ENCODE data around the gene IPO13.

IPO13 gene

GRCh38 chr1:43997295-43997999 lies 50.7 kb downstream of the IPO13 start:
- POLR2A ChIA-PET = no interaction called here
- CTCF ChIA-PET = interaction anchor here (5.8 to 6.4 kb wide), 2 partner anchors 8 to 39 kb away, joined by 23 to 59 read pairs; no protein-coding TSS in a partner anchor
- no peak for DNase-seq (ENCODE audit: extremely low spot score)

DNA sequence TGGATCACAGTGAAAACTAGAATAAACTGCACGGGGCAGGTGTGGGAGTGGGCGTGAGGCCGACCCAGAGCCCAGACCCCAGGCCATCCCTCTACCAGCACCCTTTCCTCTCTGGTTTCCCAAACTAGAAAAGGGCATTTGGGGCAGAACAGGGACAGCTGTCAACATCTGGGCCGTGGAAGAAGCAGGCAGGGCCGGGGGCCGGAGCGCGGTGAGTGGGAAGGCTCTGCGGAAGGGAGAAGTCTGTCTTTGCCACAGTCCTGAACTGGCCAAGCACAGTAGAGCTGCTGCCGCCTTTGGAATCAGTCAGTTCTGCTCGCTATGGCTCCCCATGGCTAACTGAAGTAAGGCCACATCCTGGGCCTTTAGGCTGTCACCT lies 51.2 kb downstream of the IPO13 start:
- TF ChIP-seq CTCF (IDR thresholded peaks at IDR 0.05; ENCODE audit: control extremely low read depth, extremely low read depth, low read depth, missing control alignments) = no peak
- no peak for DNase-seq (ENCODE audit: extremely low spot score)
- ChIA-PET CTCF (interaction anchor here (2.4 kb wide), 1 partner anchor 49 kb away, joined by 15 read pairs; no protein-coding TSS in a partner anchor), POLR2A (no interaction called here)

More at GRCh38 chr1:43997295-43997999, 50.7 kb downstream of the IPO13 start:
- no peak for TF ChIP-seq CTCF (IDR thresholded peaks at IDR 0.05; ENCODE audit: control extremely low read depth, extremely low read depth, low read depth, missing control alignments)

DNA sequence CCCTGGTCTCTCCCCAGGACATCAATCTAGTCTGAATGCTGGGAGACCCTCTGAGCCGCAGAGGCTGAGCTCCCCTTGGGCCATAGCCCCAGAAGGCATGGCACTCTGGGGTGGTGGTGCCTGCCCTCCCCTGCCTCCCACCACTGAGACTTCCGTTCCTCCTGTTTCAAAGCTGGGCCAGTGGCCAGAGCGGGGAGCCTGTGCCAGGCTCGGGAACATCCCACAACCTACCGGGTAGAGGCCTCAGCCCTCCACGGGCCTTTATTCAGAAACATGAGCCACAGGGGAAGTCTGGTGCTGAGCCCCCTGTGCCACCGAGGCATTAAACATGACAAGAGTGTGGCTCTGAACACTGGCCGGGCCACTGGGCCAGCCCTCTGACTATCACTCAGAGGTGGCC lies 52.7 kb downstream of the IPO13 start:
- DNase-seq (ENCODE audit: extremely low spot score) = no peak
- CTCF ChIA-PET = interaction anchor here (1.2 to 9.8 kb wide), 5 partner anchors 11 to 235 kb away, joined by 3 to 169 read pairs (median 5); partner anchors contain the start of gene SLC6A9
- no peak for TF ChIP-seq CTCF (IDR thresholded peaks at IDR 0.05; ENCODE audit: control extremely low read depth, extremely low read depth, low read depth, missing control alignments)
- POLR2A ChIA-PET = no interaction called here

- no peak for DNase-seq (ENCODE audit: extremely low spot score)
- ChIA-PET POLR2A (no interaction called here), CTCF (interaction anchor here (1.2 to 9.8 kb wide), 5 partner anchors 12 to 236 kb away, joined by 3 to 169 read pairs (median 5); partner anchors contain the start of gene SLC6A9)
- no peak for TF ChIP-seq CTCF (IDR thresholded peaks at IDR 0.05; ENCODE audit: control extremely low read depth, extremely low read depth, low read depth, missing control alignments)
Measured at GRCh38 chr1:44000122-44000665, 53.4 kb downstream of the IPO13 start.

DNA sequence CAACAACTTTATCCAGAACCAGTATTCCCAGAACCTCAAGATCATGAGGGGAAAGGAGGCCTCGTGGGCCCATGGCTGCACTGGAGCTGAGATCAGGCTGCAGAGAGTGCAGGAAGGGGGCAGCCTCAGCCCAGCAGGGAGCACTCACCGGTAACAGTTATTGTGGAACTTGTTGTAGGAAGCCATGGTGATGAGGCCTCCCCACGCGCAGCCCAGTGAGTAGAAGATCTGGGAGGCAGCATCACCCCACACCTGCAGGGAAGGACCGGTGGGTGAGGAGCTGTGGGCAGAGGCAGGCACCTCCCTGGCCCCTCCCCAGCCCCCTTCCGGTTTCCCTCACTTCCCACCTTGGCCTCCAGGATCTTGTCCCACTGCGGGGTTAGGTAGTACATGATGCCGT lies 55.4 kb downstream of the IPO13 start:
- CTCF ChIA-PET = interaction anchor here (1.2 to 9.8 kb wide), 4 partner anchors 9 to 43 kb away, joined by 3 to 183 read pairs (median 88); partner anchors contain the start of gene SLC6A9
- POLR2A ChIA-PET = no interaction called here
- TF ChIP-seq CTCF (IDR thresholded peaks at IDR 0.05; ENCODE audit: control extremely low read depth, extremely low read depth, low read depth, missing control alignments) = no peak
- DNase-seq (ENCODE audit: extremely low spot score) = no peak

GRCh38 chr1:44002606-44003157 lies 55.9 kb downstream of the IPO13 start:
- DNase-seq (ENCODE audit: extremely low spot score) = no peak
- CTCF ChIA-PET = interaction anchor here (1.3 to 9.8 kb wide), 4 partner anchors 8 to 43 kb away, joined by 5 to 183 read pairs (median 88); partner anchors contain the start of gene SLC6A9
- POLR2A ChIA-PET = no interaction called here
- TF ChIP-seq CTCF (IDR thresholded peaks at IDR 0.05; ENCODE audit: control extremely low read depth, extremely low read depth, low read depth, missing control alignments) = no peak
